ENCODE data around the gene SORBS2.

The SORBS2 gene

DNA sequence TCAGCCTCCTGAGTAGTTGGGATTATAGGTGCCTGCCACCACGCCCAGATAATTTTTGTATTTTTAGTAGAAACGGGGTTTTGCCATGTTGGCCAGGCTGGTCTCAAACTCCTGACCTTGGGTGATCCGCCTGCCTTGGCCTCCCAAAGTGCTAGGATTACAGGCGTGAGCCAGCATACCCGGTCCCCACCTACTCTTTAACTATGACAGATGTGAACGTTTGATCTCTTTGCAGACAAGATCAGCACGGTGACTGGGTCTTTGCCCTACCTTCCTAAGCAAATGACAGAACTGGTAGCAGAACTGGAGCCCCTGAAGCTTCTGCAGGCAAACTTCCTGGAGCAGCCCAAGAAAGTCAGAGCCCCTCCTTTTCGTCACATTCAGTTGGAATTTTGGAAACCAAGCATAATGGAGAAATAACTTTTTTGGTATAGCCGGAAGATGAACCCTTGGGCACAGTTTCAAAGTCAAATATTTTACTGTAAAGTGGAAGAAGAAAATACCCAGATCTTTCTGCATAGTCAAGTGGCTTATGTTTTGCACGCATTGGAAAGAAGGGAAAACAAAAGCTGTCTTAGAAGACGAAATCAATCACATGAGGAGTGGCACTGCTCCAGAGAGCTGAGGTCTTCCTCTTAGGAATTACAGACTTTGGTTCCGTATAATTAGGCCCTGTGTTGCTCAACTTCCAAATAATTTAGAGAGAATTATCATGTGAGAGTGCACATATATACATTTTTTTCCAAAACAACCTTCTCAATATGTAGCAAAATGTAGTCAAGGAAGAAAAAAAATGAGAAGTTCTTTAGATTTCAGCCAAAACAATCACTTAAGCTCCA lies 90.6 kb downstream of the SORBS2 start:
- Histone ChIP-seq H3K4me2 (no peak overlapping the region), H3K36me3 (ENCODE audit: insufficient read depth) (no peaks in the 10 kb centered on the region), H4K20me1 (ENCODE audit: insufficient read depth) (no peaks in the 10 kb centered on the region), H3K27me3 (ENCODE audit: insufficient read depth, low read depth) (no peaks in the 10 kb centered on the region), H3K27ac (no peak overlapping the region), H3K4me1 (ENCODE audit: low read depth, poor library complexity, severe bottlenecking) (no peaks in the 10 kb centered on the region), H3K79me2 (ENCODE audit: insufficient read depth, low read depth) (no peaks in the 10 kb centered on the region), H3K4me3 (IDR thresholded peaks at IDR 0.05; ENCODE audit: insufficient read depth, low read depth, low read length) (no peak overlapping the region), H3K9ac (no peak overlapping the region), H2AFZ (ENCODE audit: low read depth) (no peak overlapping the region)
- no peak for TF ChIP-seq CTCF (conservative IDR thresholded peaks at IDR 0.05; ENCODE audit: low read depth, low read length)

DNA sequence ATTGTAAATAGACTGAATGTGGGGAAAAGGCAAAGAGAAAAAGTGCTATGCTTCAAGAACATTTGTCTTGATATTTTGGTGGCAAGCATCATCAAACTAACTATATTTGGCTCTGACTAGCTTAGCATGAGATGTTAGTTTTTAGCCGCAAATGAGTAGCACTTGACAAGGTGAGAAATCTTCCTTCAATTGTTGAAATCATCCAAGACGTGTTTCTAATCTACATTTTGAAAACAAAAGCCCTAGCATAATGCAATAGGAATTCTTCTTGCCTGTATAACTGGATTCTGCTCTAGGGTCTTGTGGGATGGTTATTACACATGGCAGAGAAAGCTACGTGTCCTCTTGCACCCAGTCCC lies 92.5 kb downstream of the SORBS2 start:
- Histone ChIP-seq H3K4me3 (IDR thresholded peaks at IDR 0.05; ENCODE audit: insufficient read depth, low read depth, low read length) (no peak overlapping the region), H3K79me2 (ENCODE audit: insufficient read depth, low read depth) (no peaks in the 10 kb centered on the region), H4K20me1 (ENCODE audit: insufficient read depth) (no peaks in the 10 kb centered on the region), H3K36me3 (ENCODE audit: insufficient read depth) (no peaks in the 10 kb centered on the region), H3K9ac (no peak overlapping the region), H3K27ac (no peak overlapping the region), H3K4me2 (no peak overlapping the region), H3K4me1 (ENCODE audit: low read depth, poor library complexity, severe bottlenecking) (no peaks in the 10 kb centered on the region), H2AFZ (ENCODE audit: low read depth) (no peak overlapping the region), H3K27me3 (ENCODE audit: insufficient read depth, low read depth) (no peaks in the 10 kb centered on the region)
- no peak for TF ChIP-seq CTCF (conservative IDR thresholded peaks at IDR 0.05; ENCODE audit: low read depth, low read length)

DNA sequence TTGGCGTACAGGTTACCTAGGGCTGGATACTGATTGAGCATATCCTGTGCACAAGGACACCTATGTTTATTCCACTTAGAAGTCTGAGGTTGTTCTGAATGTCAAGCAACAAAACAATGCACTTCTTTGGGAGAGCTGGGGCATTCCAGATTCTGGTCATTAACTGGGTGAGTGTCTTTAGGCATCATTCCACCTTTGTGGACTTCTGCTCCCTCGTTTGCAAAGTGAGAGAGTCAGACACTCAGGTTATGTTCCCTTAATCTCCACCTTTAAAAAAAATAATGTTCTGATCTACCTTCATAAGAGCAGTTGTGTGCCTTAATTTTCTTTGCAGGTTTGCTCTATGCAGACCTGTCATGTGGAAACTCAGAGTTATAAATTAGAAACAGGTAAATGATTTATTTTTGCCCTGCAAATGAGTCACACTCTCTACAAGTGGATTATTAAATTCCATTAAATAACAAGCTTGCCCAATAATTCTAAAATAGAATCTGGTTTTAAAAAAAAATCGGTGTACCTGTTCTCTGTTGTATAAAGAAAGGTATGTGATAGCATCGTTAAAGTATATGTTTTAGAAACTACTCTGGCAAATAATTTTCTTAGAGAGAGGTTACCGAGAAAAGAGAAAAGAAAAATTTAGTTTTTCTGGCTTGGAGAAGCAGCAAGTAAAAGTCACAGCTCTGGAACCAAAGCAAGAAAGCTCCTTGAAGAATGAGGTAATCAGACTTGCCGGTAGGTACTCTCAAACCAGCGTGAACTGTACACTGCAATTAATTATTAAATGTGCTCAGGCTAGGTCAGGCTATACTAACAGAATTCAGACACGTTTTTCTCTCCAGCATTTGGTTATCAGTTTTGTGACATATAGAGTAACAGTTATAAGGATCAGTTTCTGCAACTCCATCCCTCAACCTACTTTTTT lies 93.2 kb downstream of the SORBS2 start:
- H3K27me3 ChIP-seq (ENCODE audit: insufficient read depth, low read depth): no peaks in the 10 kb centered on the region
- no peak overlapping the region for H3K9ac ChIP-seq
- H3K4me1 ChIP-seq (ENCODE audit: low read depth, poor library complexity, severe bottlenecking): no peaks in the 10 kb centered on the region
- H3K27ac ChIP-seq: no peak overlapping the region
- no peaks in the 10 kb centered on the region for H3K36me3 ChIP-seq (ENCODE audit: insufficient read depth)
- H3K4me2 ChIP-seq: no peak overlapping the region
- H4K20me1 ChIP-seq (ENCODE audit: insufficient read depth): no peaks in the 10 kb centered on the region
- H2AFZ ChIP-seq (ENCODE audit: low read depth): no peak overlapping the region
- H3K4me3 ChIP-seq (IDR thresholded peaks at IDR 0.05; ENCODE audit: insufficient read depth, low read depth, low read length): no peak overlapping the region
- TF ChIP-seq CTCF (conservative IDR thresholded peaks at IDR 0.05; ENCODE audit: low read depth, low read length): no peak
- no peaks in the 10 kb centered on the region for H3K79me2 ChIP-seq (ENCODE audit: insufficient read depth, low read depth)

DNA sequence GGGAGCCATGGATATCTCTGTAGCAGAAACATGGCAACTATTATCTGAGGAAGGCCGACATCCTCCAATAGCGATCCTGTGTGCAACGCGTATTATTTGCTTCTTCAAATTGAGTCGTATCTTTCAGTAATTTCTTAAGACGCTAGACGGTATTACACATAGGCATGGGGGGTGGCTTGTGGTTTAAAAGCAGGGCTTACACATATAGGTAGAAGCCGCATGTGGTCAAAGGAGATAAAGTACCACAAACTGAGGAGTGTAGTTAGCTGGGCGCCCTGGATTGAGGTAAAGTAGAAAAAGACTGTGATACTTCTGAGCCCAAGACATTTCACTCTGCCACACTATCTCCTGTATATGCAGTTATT lies 94.6 kb downstream of the SORBS2 start:
- Histone ChIP-seq H3K36me3 (ENCODE audit: insufficient read depth) (no peaks in the 10 kb centered on the region), H3K79me2 (ENCODE audit: insufficient read depth, low read depth) (no peaks in the 10 kb centered on the region), H3K4me2 (no peak overlapping the region), H3K27me3 (ENCODE audit: insufficient read depth, low read depth) (no peaks in the 10 kb centered on the region), H3K27ac (no peak overlapping the region), H3K4me3 (IDR thresholded peaks at IDR 0.05; ENCODE audit: insufficient read depth, low read depth, low read length) (no peak overlapping the region), H3K4me1 (ENCODE audit: low read depth, poor library complexity, severe bottlenecking) (no peaks in the 10 kb centered on the region), H3K9ac (no peak overlapping the region), H2AFZ (ENCODE audit: low read depth) (no peak overlapping the region), H4K20me1 (ENCODE audit: insufficient read depth) (no peaks in the 10 kb centered on the region)
- no peak for TF ChIP-seq CTCF (conservative IDR thresholded peaks at IDR 0.05; ENCODE audit: low read depth, low read length)

All from KMS-11 (cell line).